Ectodermal cell (in vitro differentiated cells): ENCODE results near the gene CHST7.

Source experiments
- H3K27ac ChIP-seq: 2 replicates; pipeline ENCODE4 v1.7.0; 2013; ENCODE audit warnings: mild to moderate bottlenecking, low read depth, low read length; ENCODE audit not compliant: insufficient read depth, poor library complexity, severe bottlenecking
- H3K27me3 ChIP-seq: 2 replicates; pipeline ENCODE4 v1.7.0; 2013; ENCODE audit warnings: mild to moderate bottlenecking, low read length; ENCODE audit not compliant: insufficient read depth, control insufficient read depth, poor library complexity, severe bottlenecking
- H3K36me3 ChIP-seq: one replicate; pipeline ENCODE4 v1.7.0; 2013; ENCODE audit warnings: low read length; ENCODE audit not compliant: control insufficient read depth, insufficient read depth
- H3K4me1 ChIP-seq: one replicate; pipeline ENCODE4 v1.7.0; 2013; ENCODE audit warnings: low read length; ENCODE audit not compliant: control insufficient read depth, insufficient read depth
- H3K4me3 ChIP-seq: 2 replicates; pipeline ENCODE4 v1.7.0; 2013; ENCODE audit warnings: low read depth, low read length, control low read depth; ENCODE audit not compliant: insufficient read depth
- H3K9me3 ChIP-seq: 2 replicates; pipeline ENCODE4 v1.7.0; 2013; ENCODE audit warnings: mild to moderate bottlenecking, low read length, moderate library complexity; ENCODE audit not compliant: control insufficient read depth
- WGBS, 2 experiments: methylation state at CpG; one replicate each; pipeline ENCODE4 v1.1.7; 2013; ENCODE audit warnings: missing lambda C conversion rate in 2 of 2; 5-methylcytosine and 5-hydroxymethylcytosine counted together

Gene CHST7

DNA sequence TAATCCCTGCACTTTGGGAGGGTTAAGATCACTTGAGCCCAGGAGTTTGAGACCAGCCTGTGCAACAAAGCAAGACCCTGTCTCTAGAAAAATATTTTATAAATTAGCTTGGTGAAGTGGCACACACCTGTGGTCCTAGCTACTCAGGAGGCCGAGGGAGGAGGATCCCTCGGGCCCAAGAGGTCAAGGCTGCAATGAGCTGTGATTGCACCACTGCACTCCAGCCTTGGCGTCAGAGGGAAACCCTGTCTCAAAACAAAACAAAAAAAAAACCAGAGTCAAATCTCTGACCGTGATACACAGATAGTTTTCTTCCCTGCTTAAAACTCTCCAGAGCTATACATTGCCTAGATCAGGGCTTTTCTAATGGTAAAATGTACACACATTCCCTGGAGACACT, 53.5 kb downstream of the CHST7 start:
- H3K9me3 ChIP-seq: no peaks in the 10 kb centered on the region
- no peak overlapping the region for H3K27ac ChIP-seq
- no peaks in the 10 kb centered on the region for H3K4me1 ChIP-seq
- H3K36me3 ChIP-seq: no peaks in the 10 kb centered on the region
- WGBS, 2 experiments: 84 to 89% methylated on average over 4 of the region's 4 CpGs
- H3K4me3 ChIP-seq: no peak overlapping the region
- no peaks in the 10 kb centered on the region for H3K27me3 ChIP-seq

DNA sequence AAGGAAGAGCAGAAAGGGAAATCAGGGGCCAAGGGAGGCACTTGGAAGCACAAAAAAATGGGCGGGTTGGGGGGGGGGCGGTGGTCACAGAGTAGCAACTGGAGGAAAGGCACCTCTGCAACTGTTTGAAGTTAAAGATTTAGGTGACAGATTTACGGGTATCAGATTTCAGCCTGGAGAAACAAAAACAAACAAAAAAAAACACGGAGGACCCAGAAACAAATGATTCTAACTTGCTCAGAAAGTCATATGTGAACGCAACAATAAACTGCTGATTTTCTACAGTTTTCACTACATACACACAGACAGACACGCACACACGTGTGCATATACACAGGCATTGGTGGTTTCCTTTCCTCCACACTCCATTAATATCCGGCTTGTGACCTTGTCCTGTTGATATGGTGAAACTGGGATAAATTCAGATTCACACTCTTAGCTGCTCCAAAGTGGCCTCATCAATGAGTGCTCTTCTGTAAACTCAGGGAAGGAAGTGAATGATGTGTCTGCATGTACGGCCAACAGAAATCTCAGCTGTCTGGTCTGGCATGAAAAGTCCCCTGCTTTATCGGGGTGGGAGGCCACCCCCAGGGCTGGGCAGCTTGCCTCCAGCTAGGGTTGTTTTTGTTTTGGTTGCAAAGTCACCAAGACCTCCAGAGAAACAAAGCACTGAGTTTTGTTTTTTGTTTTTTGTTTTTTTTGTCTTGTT, 54.3 kb downstream of the CHST7 start:
- H3K4me1 ChIP-seq: no peaks in the 10 kb centered on the region
- H3K9me3 ChIP-seq: no peaks in the 10 kb centered on the region
- no peaks in the 10 kb centered on the region for H3K36me3 ChIP-seq
- H3K27me3 ChIP-seq: no peaks in the 10 kb centered on the region
- H3K4me3 ChIP-seq: no peak overlapping the region
- 69 to 79% methylated on average over 9 to 10 of the region's 10 CpGs for WGBS, 2 experiments
- H3K27ac ChIP-seq: no peak overlapping the region

DNA sequence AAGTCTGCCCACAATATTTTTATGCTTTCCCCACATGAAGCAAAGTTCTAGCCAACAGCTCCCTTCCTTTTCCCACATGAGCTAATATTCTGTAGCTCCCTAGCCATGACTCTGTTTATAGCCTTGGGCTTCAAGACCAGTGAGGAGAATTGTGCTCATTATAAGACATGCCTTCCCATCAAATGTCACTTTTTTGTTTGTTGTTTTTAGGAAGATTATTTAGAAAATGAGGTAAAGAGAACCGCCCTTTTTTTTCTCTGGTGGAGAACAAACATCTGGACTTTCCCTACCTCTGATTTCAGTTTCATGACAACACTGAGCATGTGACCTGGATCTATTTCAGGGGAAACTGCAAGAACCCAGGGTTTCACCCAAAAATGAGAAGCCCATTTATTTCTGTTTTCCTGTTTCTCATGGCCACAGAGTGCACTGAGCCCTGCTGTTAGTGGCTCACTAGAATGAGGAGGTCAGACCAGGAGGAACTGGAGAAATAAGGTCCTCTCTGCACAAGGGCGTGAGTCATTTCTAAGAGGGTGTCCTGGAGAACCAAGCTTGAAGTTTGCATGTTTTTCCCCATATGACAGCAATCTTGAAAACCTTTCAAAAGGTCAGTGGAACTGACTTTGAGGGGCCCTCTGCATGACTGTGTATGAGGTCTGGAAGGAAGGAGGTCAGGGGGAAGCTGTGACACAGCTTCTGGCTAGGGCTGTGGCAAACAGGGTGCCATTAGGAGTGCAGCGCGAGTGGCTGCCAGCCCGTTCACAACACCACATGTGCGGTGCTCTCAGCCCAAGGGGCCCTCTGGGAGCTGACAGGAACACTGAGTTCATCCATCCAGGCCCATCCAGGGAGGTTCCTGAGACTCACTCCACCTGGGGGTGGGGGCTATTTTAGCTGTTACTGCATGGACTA, 55.2 kb downstream of the CHST7 start:
- no peaks in the 10 kb centered on the region for H3K27me3 ChIP-seq
- H3K27ac ChIP-seq: no peak overlapping the region
- H3K9me3 ChIP-seq: no peaks in the 10 kb centered on the region
- 79 to 89% methylated on average over 5 to 6 of the region's 6 CpGs for WGBS, 2 experiments
- no peak overlapping the region for H3K4me3 ChIP-seq
- H3K4me1 ChIP-seq: no peaks in the 10 kb centered on the region
- H3K36me3 ChIP-seq: no peaks in the 10 kb centered on the region

DNA sequence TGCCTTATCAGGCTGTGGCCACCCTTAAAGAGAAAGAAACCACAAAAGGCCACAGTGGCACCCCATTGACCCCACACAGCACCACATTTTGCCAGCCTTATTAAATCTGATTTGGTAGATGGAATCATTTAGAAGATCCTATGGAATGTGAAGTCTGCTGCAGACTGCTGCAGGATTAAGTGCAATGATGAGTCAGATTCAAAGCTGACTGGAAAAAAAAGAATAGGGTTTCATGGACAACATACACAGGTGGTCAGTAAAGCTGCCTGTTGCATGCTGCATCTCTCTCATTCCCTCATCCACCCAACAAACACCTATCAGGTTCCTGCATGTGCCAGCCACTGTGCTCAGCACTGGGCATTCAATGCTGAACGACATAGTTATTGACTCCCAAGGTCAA, 56.6 kb downstream of the CHST7 start:
- no peaks in the 10 kb centered on the region for H3K36me3 ChIP-seq
- H3K4me3 ChIP-seq: no peak overlapping the region
- no peaks in the 10 kb centered on the region for H3K9me3 ChIP-seq
- no peak overlapping the region for H3K27ac ChIP-seq
- H3K27me3 ChIP-seq: no peaks in the 10 kb centered on the region
- WGBS, 2 experiments: 80 to 92% methylated on average over 1 of the region's 1 CpG
- H3K4me1 ChIP-seq: no peaks in the 10 kb centered on the region

DNA sequence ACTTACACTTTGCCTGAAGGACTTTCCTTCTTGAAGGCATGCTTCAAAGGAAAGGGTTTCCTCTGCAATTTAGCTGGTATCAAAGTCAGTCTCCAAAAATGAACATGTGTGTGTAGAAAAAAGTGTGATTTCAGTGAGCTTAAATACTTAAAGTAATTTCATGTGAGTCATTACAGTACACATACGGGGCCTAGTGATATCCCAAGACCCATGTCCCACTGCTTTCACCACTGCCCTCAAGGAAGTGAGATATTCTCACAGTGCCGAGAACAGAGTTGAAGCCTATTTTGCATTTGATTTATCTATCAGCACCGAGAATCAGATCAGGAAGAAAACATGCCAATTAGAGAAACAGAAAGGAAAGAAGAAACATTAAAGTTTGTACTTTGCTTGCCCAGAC, 61.0 kb downstream of the CHST7 start:
- no peak overlapping the region for H3K27ac ChIP-seq

DNA sequence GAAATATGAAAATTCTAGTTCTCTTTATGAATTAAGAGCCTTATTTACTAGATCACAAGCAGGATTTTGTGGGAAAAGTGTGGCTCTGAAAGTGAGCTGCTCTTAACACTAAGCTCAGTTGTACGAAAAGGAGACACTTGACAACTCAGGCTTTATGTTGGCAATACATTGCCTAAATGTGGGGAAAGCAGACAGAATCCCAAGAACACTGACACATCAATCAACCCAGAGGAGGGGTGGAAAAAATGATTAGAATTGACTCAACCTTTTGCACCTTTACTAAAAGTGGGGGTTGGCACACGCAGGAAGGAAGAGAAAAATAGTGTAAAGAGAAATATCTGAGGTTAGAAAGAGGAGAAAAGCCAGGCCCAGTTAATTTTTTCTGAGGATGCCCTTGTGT, 61.6 kb downstream of the CHST7 start:
- Histone ChIP-seq H3K9me3 (no peaks in the 10 kb centered on the region), H3K4me1 (no peaks in the 10 kb centered on the region), H3K27ac (no peak overlapping the region), H3K36me3 (no peaks in the 10 kb centered on the region), H3K4me3 (no peak overlapping the region), H3K27me3 (no peaks in the 10 kb centered on the region)
- whole genome bisulfite sequencing, 2 experiments: 89 to 94% methylated on average over 2 of the region's 2 CpGs

More for the DNA sequence above, 61.0 kb downstream of the CHST7 start:
- 90 to 95% methylated on average over 3 of the region's 3 CpGs for WGBS, 2 experiments
- H3K27me3 ChIP-seq: no peaks in the 10 kb centered on the region
- H3K4me1 ChIP-seq: no peaks in the 10 kb centered on the region
- H3K9me3 ChIP-seq: no peaks in the 10 kb centered on the region
- no peaks in the 10 kb centered on the region for H3K36me3 ChIP-seq
- H3K4me3 ChIP-seq: no peak overlapping the region

DNA sequence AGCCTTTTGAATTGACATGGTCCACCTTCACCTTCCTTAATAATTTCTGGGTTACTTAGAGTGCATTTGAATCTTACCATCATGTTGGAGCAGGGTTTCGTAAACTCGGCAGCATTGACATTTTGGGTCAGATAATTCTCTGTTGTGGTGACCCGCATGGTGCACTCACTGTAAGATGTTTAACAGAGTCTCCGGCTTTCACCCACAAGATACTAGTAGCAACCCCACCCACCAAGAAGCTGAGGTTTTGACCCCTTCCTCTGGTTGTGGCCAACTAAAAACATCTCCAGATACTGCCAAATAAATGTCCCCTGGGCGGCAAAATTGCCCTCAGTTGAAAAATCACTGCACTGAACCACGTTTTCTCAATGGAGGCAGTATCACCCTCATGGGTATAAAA, 62.7 kb downstream of the CHST7 start:
- Histone ChIP-seq H3K4me3 (no peak overlapping the region), H3K27me3 (no peaks in the 10 kb centered on the region), H3K27ac (no peak overlapping the region), H3K4me1 (no peaks in the 10 kb centered on the region), H3K9me3 (no peaks in the 10 kb centered on the region), H3K36me3 (no peaks in the 10 kb centered on the region)
- 94 to 95% methylated on average over 6 of the region's 6 CpGs for WGBS, 2 experiments

DNA sequence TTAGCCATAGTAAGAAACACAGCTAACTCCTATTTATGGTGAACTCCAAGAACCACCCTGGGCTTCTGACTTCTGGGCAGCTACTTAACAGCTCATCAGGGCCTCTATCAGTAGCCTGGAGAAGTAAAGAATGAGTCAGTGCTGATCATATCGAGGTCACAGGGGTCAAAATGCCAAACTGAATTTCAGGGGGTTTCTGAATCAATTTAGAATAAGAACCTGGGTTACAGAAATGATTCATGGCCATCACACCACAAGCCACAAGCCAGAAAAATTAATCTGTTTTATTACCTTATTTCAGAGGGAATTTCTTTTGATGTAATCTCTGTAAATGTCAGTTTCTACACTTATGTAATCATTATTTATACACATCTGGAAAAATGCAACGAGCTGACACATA, 64.4 kb downstream of the CHST7 start:
- no peaks in the 10 kb centered on the region for H3K4me1 ChIP-seq
- WGBS, 2 experiments: 83 to 93% methylated on average over 1 of the region's 2 CpGs
- H3K9me3 ChIP-seq: no peaks in the 10 kb centered on the region
- H3K4me3 ChIP-seq: no peak overlapping the region
- no peaks in the 10 kb centered on the region for H3K36me3 ChIP-seq
- H3K27me3 ChIP-seq: no peaks in the 10 kb centered on the region
- H3K27ac ChIP-seq: no peak overlapping the region

DNA sequence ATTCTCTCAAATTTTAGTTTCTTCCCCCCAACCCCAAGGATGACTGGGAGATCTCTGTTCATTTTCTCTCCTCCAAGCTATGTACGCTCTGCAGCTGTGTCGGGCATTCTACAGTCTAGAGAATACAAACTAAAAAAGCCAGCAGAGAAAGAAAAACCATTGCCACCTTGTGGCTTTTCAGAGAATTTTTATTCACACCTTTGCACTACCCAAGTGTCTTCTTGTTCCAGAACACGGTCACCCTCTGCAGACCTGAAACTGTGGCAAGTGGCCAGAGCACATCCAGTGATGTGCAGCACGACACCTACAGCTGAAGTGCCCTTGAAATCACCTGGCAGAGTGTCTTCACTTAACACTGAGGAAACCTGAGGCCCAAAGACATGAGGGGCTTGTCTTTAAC, 68.6 kb downstream of the CHST7 start:
- WGBS, 2 experiments: 81 to 86% methylated on average over 4 of the region's 4 CpGs

DNA sequence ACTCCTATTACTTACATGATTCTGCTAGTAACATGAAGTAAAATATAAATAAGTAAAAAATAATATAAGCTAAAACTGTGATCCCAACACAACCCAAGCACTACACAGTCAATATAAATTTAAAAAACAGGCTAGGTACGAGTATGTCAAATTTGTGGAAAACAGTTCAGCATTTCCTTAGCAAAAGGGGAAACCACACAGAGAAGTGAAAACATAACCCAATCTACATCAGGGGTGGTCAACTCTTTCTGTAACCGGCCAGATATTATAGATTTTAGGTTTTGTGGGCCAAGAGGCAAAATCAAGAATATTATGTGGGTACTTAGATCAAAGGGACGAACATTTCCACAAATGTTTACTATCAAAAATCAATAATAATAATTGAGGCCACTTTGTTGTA, 70.1 kb downstream of the CHST7 start:
- no peaks in the 10 kb centered on the region for H3K27me3 ChIP-seq
- H3K4me1 ChIP-seq: no peaks in the 10 kb centered on the region
- 100% methylated on average over 1 of the region's 3 CpGs for WGBS, 2 experiments
- H3K27ac ChIP-seq: no peak overlapping the region
- H3K36me3 ChIP-seq: no peaks in the 10 kb centered on the region
- H3K4me3 ChIP-seq: no peak overlapping the region
- no peaks in the 10 kb centered on the region for H3K9me3 ChIP-seq

More for the DNA sequence above, 68.6 kb downstream of the CHST7 start:
- Histone ChIP-seq H3K27me3 (no peaks in the 10 kb centered on the region), H3K27ac (no peak overlapping the region), H3K4me1 (no peaks in the 10 kb centered on the region), H3K36me3 (no peaks in the 10 kb centered on the region), H3K9me3 (no peaks in the 10 kb centered on the region), H3K4me3 (no peak overlapping the region)
